WTC11 (cell line): ENCODE data around the gene STXBP6. TPM values are rescaled to one million over a fixed set of nuclear protein-coding genes. Genes with fewer than 3 reads are reported as not detected.

Experiments used
- ATAC-seq: fragments of 200-7000 bp; cut with Tn5 transposase; 2 replicates; pipeline ENCODE4 v1.10.0; 2021; ENCODE audit warnings: mild to moderate bottlenecking, moderate library complexity
- CTCF ChIA-PET: fragments of 300-600 bp; sonication (Branson Sonifier 250); formaldehyde crosslinking; loops from one replicate; lab custom pipeline; 2021; ENCODE audit warnings: antibody characterized with exemption; lab: Charles Lee
- POLR2A ChIA-PET: fragments of 350-600 bp; sonication (Branson Sonifier 250); formaldehyde crosslinking; loops from one replicate; lab custom pipeline; 2021; ENCODE audit warnings: antibody characterized with exemption; lab: Charles Lee
- DNase-seq: peaks from one replicate; pipeline ENCODE4 v3.0.0; 2021; ENCODE audit warnings: low spot score
- H3K27ac Mint-ChIP-seq: 2 replicates; pipeline ENCODE4 v1.8.0; 2021; ENCODE audit warnings: mixed read lengths
- H3K27me3 Mint-ChIP-seq: 2 replicates; pipeline ENCODE4 v1.8.0; 2021; ENCODE audit warnings: low read depth, mild to moderate bottlenecking, moderate library complexity, mixed read lengths
- H3K36me3 Mint-ChIP-seq: 2 replicates; pipeline ENCODE4 v1.8.0; 2021; ENCODE audit warnings: mixed read lengths
- H3K4me1 Mint-ChIP-seq: 2 replicates; pipeline ENCODE4 v1.8.0; 2022; ENCODE audit warnings: mixed read lengths
- H3K4me3 Mint-ChIP-seq: 2 replicates; pipeline ENCODE4 v1.8.0; 2021; ENCODE audit warnings: mild to moderate bottlenecking, moderate library complexity, mixed read lengths
- H3K9me3 Mint-ChIP-seq: 2 replicates; pipeline ENCODE4 v1.8.0; 2021; ENCODE audit warnings: mixed read lengths
- CBFB ChIP-seq: sonication (generic); formaldehyde crosslinking; IDR thresholded peaks from 2 replicates; pipeline ENCODE4 v1.8.1; 2022; ENCODE audit warnings: mild to moderate bottlenecking, low read depth, missing genetic modification reagents
- CREB1 ChIP-seq: sonication (generic); formaldehyde crosslinking; IDR thresholded peaks from 2 replicates; pipeline ENCODE4 v1.8.0; 2023; ENCODE audit warnings: mild to moderate bottlenecking, missing genetic modification reagents
- ELF4 ChIP-seq: sonication (generic); formaldehyde crosslinking; IDR thresholded peaks from 2 replicates; pipeline ENCODE4 v1.8.1; 2022; ENCODE audit warnings: low read depth, mild to moderate bottlenecking, moderate library complexity, missing genetic modification reagents
- EMX1 ChIP-seq: fragments of 250-450 bp; sonication (Bioruptor Pico); IDR thresholded peaks from 2 replicates; pipeline ENCODE4 v1.8.0; 2021; ENCODE audit warnings: mild to moderate bottlenecking
- FOXJ3 ChIP-seq: sonication (generic); formaldehyde crosslinking; IDR thresholded peaks from 2 replicates; pipeline ENCODE4 v1.9.0; 2021; ENCODE audit warnings: missing genetic modification reagents, mild to moderate bottlenecking, borderline replicate concordance
- GABPB1 ChIP-seq: sonication (generic); formaldehyde crosslinking; IDR thresholded peaks from 2 replicates; pipeline ENCODE4 v1.8.1; 2023; ENCODE audit warnings: mild to moderate bottlenecking, missing genetic modification reagents
- SP1 ChIP-seq: sonication (generic); formaldehyde crosslinking; conservative IDR thresholded peaks from 2 replicates; pipeline ENCODE4 v1.8.1; 2022; ENCODE audit warnings: missing genetic modification reagents
- ZNF219 ChIP-seq: sonication (generic); formaldehyde crosslinking; IDR thresholded peaks from 2 replicates; pipeline ENCODE4 v1.8.0; 2023; ENCODE audit warnings: missing genetic modification reagents, mild to moderate bottlenecking, borderline replicate concordance
- ZNF416 ChIP-seq: fragments of 250-450 bp; sonication (Bioruptor Pico); IDR thresholded peaks from 2 replicates; pipeline ENCODE4 v1.9.0; 2021; ENCODE audit warnings: mild to moderate bottlenecking, inconsistent platforms
- total RNA-seq: library from RNA; stranded (reverse); gene quantifications from 3 replicates; pipeline ENCODE4 v1.2.3, GENCODE V29; 2021
- TF ChIP-seq, protein P1 (sequence below): sonication (generic); formaldehyde crosslinking; IDR thresholded peaks from 2 replicates; pipeline ENCODE4 v1.8.0; 2022; ENCODE audit warnings: mild to moderate bottlenecking, missing genetic modification reagents
- TF ChIP-seq, protein P2 (sequence below): sonication (generic); formaldehyde crosslinking; IDR thresholded peaks from 2 replicates; pipeline ENCODE4 v1.8.0; 2022; ENCODE audit warnings: missing genetic modification reagents
- TF ChIP-seq, protein P3 (sequence below): fragments of 250-450 bp; sonication (Bioruptor Pico); IDR thresholded peaks from 2 replicates; pipeline ENCODE4 v1.9.0; 2021; ENCODE audit warnings: moderate library complexity, mild to moderate bottlenecking, inconsistent platforms, borderline replicate concordance
- TF ChIP-seq, protein P4 (sequence below): sonication (generic); formaldehyde crosslinking; IDR thresholded peaks from 2 replicates; pipeline ENCODE4 v1.8.1; 2023; ENCODE audit warnings: mild to moderate bottlenecking, missing genetic modification reagents
- TF ChIP-seq, protein P5 (sequence below): sonication (generic); formaldehyde crosslinking; IDR thresholded peaks from 2 replicates; pipeline ENCODE4 v1.8.1; 2023; ENCODE audit warnings: mild to moderate bottlenecking, missing genetic modification reagents

STXBP6 gene
- total RNA-seq, 1 experiment from 2014 or later, result 4.2 TPM

DNA sequence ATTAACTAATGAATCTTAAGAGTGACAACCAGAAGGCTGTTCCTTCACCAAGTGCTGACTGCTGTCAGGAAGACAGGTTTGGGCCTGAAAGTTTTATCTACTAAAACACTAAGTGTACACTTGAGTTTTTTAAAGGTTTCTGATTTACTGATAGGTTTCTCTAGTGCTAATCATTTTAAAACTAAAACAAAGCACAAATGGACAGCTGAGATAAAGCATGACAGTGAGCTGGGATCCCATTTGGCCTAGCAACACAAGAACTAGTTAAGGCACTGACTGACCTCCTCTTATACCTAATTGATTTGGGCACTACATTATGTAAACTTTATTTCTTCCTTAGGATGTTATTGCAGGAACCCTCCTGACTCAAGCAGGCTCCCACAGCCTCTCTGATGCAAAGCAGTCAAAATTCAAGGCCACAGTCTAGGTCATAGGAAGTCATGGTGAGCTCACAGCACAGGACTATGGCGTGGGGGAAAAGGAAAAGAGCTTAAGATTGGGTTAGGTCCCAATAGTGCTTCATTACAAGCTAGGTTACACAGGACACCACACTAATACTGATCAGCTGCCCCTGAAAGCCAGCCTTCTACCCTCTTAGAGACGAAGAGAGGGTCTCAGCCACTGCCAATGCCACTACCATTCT lies 3.5 kb downstream of the STXBP6 start:
- Mint-ChIP-seq H3K4me3 (no peak overlapping the region), H3K27me3 (peaks cover 44% of the 10 kb centered on the region), H3K9me3 (no peaks in the 10 kb centered on the region), H3K36me3 (no peaks in the 10 kb centered on the region), H3K27ac (no peak overlapping the region), H3K4me1 (peaks cover 33% of the 10 kb centered on the region)
- TF ChIP-seq, protein P1, sequence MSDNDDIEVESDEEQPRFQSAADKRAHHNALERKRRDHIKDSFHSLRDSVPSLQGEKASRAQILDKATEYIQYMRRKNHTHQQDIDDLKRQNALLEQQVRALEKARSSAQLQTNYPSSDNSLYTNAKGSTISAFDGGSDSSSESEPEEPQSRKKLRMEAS (CRISPR knock-in tag), result no peak
- TF ChIP-seq GABPB1 (CRISPR knock-in tag), result no peak
- TF ChIP-seq, protein P2, sequence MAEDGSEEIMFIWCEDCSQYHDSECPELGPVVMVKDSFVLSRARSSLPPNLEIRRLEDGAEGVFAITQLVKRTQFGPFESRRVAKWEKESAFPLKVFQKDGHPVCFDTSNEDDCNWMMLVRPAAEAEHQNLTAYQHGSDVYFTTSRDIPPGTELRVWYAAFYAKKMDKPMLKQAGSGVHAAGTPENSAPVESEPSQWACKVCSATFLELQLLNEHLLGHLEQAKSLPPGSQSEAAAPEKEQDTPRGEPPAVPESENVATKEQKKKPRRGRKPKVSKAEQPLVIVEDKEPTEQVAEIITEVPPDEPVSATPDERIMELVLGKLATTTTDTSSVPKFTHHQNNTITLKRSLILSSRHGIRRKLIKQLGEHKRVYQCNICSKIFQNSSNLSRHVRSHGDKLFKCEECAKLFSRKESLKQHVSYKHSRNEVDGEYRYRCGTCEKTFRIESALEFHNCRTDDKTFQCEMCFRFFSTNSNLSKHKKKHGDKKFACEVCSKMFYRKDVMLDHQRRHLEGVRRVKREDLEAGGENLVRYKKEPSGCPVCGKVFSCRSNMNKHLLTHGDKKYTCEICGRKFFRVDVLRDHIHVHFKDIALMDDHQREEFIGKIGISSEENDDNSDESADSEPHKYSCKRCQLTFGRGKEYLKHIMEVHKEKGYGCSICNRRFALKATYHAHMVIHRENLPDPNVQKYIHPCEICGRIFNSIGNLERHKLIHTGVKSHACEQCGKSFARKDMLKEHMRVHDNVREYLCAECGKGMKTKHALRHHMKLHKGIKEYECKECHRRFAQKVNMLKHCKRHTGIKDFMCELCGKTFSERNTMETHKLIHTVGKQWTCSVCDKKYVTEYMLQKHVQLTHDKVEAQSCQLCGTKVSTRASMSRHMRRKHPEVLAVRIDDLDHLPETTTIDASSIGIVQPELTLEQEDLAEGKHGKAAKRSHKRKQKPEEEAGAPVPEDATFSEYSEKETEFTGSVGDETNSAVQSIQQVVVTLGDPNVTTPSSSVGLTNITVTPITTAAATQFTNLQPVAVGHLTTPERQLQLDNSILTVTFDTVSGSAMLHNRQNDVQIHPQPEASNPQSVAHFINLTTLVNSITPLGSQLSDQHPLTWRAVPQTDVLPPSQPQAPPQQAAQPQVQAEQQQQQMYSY (CRISPR knock-in tag), result no peak
- TF ChIP-seq EMX1, result no peak
- TF ChIP-seq ZNF219 (CRISPR knock-in tag), result no peak
- TF ChIP-seq ZNF416 (CRISPR knock-in tag), result no peak
- TF ChIP-seq, protein P3, sequence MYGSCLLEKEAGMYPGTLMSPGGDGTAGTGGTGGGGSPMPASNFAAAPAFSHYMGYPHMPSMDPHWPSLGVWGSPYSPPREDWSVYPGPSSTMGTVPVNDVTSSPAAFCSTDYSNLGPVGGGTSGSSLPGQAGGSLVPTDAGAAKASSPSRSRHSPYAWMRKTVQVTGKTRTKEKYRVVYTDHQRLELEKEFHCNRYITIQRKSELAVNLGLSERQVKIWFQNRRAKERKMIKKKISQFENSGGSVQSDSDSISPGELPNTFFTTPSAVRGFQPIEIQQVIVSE (CRISPR knock-in tag), result no peak
- TF ChIP-seq, protein P4, sequence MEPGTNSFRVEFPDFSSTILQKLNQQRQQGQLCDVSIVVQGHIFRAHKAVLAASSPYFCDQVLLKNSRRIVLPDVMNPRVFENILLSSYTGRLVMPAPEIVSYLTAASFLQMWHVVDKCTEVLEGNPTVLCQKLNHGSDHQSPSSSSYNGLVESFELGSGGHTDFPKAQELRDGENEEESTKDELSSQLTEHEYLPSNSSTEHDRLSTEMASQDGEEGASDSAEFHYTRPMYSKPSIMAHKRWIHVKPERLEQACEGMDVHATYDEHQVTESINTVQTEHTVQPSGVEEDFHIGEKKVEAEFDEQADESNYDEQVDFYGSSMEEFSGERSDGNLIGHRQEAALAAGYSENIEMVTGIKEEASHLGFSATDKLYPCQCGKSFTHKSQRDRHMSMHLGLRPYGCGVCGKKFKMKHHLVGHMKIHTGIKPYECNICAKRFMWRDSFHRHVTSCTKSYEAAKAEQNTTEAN (CRISPR knock-in tag), result no peak
- no peak for TF ChIP-seq CREB1
- TF ChIP-seq SP1, result no peak
- TF ChIP-seq ELF4 (CRISPR knock-in tag), result no peak
- POLR2A ChIA-PET, result no interaction called here
- no peak for DNase-seq
- ATAC-seq, result no peak
- CTCF ChIA-PET, result interaction anchor here (1.2 to 5.3 kb wide), 2 partner anchors 86 to 240 kb away, joined by 7 to 30 read pairs; no protein-coding TSS in a partner anchor

DNA sequence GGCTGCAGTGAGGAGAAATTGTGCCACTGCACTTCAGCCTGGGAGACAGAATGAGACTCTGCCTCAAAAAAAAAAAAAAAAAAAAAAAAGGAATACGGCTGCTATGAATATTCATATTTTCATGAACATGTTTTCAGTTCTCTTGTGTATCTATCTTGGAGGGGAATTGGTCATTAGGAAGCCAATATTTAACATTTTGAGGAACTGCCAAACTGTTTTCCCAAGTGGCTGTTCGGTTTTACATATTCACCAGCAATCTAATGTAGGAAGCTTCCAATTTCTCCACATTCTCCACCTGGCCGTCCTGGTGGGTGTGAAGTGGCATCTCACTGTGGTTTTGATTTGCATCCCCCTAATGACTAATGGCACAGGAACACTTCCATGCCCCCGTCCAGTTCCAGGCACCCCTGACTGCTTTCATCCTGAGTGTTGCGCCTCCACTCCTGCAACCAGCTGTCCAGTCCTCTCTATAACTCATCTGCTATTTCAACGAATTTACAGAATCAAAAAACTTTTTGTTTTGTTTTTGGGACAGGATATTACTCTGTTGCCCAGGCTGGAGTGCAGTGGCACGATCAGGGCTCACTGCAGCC lies 5.7 kb downstream of the STXBP6 start:
- H3K27me3 Mint-ChIP-seq, result peaks cover 25% of the 10 kb centered on the region
- ATAC-seq (no peak), DNase-seq (no peak)
- H3K4me1 Mint-ChIP-seq, result peaks cover 28% of the 10 kb centered on the region
- H3K36me3 Mint-ChIP-seq, result no peaks in the 10 kb centered on the region
- TF ChIP-seq FOXJ3 (CRISPR knock-in tag) (no peak), CBFB (CRISPR knock-in tag) (no peak)
- TF ChIP-seq, protein P5, sequence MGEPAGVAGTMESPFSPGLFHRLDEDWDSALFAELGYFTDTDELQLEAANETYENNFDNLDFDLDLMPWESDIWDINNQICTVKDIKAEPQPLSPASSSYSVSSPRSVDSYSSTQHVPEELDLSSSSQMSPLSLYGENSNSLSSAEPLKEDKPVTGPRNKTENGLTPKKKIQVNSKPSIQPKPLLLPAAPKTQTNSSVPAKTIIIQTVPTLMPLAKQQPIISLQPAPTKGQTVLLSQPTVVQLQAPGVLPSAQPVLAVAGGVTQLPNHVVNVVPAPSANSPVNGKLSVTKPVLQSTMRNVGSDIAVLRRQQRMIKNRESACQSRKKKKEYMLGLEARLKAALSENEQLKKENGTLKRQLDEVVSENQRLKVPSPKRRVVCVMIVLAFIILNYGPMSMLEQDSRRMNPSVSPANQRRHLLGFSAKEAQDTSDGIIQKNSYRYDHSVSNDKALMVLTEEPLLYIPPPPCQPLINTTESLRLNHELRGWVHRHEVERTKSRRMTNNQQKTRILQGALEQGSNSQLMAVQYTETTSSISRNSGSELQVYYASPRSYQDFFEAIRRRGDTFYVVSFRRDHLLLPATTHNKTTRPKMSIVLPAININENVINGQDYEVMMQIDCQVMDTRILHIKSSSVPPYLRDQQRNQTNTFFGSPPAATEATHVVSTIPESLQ (CRISPR knock-in tag), result no peak
- ChIA-PET CTCF (interaction anchor here (0.6 to 5.3 kb wide), 3 partner anchors 89 to 334 kb away, joined by 5 to 30 read pairs (median 6); no protein-coding TSS in a partner anchor), POLR2A (no interaction called here)
- H3K9me3 Mint-ChIP-seq, result no peaks in the 10 kb centered on the region
- H3K4me3 Mint-ChIP-seq, result no peak overlapping the region
- H3K27ac Mint-ChIP-seq, result no peak overlapping the region
